Fibroblast of peridontal ligament (primary cell): Measurements from ENCODE around the gene ECSCR.
"Not testable (repeated sequence)": the region's sequence is repeated elsewhere in the genome, so short reads cannot be mapped to it uniquely, and the experiment has no call there.

Experiments used
- DNase-seq: peaks from one replicate; pipeline ENCODE4 v3.0.0-alpha.2; 2010; ENCODE audit errors: extremely low read depth

Gene ECSCR

GRCh38 chr5:139462586-139463276, at the start of gene ECSCR:
TSS of gene ECSCR (minus strand) at chr5:139462743. CDS start at chr5:139462670, 73 bp downstream.
- DNase-seq = no peak

- DNase-seq = not testable (repeated sequence)
These were observed 42.2 kb upstream of the ECSCR start for GRCh38 chr5:139504722-139505121.

GRCh38 chr5:139503879-139504278, 41.3 kb upstream of the ECSCR start:
- not testable (repeated sequence) for DNase-seq

GRCh38 chr5:139503036-139503817, 40.7 kb upstream of the ECSCR start:
- DNase-seq = not testable (repeated sequence)

GRCh38 chr5:139501381-139501780, 38.8 kb upstream of the ECSCR start:
- no peak for DNase-seq

GRCh38 chr5:139495638-139496435, 33.3 kb upstream of the ECSCR start:
- peak; percentile 50 for DNase-seq

GRCh38 chr5:139494832-139495231, 32.3 kb upstream of the ECSCR start:
- DNase-seq = peak; percentile 52

- peak; percentile 38 for DNase-seq
These were observed 31.7 kb upstream of the ECSCR start for GRCh38 chr5:139494256-139494655.

GRCh38 chr5:139492700-139493192, 30.2 kb upstream of the ECSCR start:
- peak; percentile 67 for DNase-seq

- DNase-seq = no peak
These were observed 25.7 kb upstream of the ECSCR start for GRCh38 chr5:139488260-139488659.

- DNase-seq = no peak
These were observed 23.7 kb upstream of the ECSCR start for GRCh38 chr5:139486201-139486600.

GRCh38 chr5:139482890-139483208, 20.3 kb upstream of the ECSCR start:
- DNase-seq = not testable (repeated sequence)

GRCh38 chr5:139482050-139482889, 19.7 kb upstream of the ECSCR start, which contains the start of gene STING1:
TSS of gene STING1 (minus strand) at chr5:139482758. CDS start at chr5:139481704, 1,054 bp downstream.
- DNase-seq = peak; percentile 98

GRCh38 chr5:139481580-139482049, 19.1 kb upstream of the ECSCR start:
- peak; percentile 53 for DNase-seq

GRCh38 chr5:139481122-139481533, 18.6 kb upstream of the ECSCR start:
- no peak for DNase-seq

- DNase-seq = not testable (repeated sequence)
These were observed 17.2 kb upstream of the ECSCR start for GRCh38 chr5:139479729-139480128.

- not testable (repeated sequence) for DNase-seq
These were observed 16.3 kb upstream of the ECSCR start for GRCh38 chr5:139478657-139479423.

- DNase-seq = no peak
These were observed 13.5 kb upstream of the ECSCR start for GRCh38 chr5:139475865-139476617.
